Activated CD8-positive, alpha-beta T cell treated with anti-CD3 and anti-CD28 coated beads, Interleukin-2, amount 10 ng/mL, durations not matched to agents 7 days and 5 days (primary cell): ENCODE measurements around the gene MGAT3. TPM values are rescaled to one million over a fixed set of nuclear protein-coding genes. Genes with fewer than 3 reads are reported as not detected.

Source experiments
- ATAC-seq: fragments of 150-1000 bp; cut with Tn5 transposase; one replicate; pipeline ENCODE4 v1.10.0; 2021; ENCODE audit warnings: moderate library complexity
- CTCF ChIA-PET: fragments of 350-600 bp; sonication (Branson Sonifier 250); formaldehyde crosslinking; loops from one replicate; lab custom pipeline; 2021; ENCODE audit warnings: antibody characterized with exemption; lab: Charles Lee
- POLR2A ChIA-PET: fragments of 350-600 bp; sonication (Branson Sonifier 250); formaldehyde crosslinking; loops from one replicate; lab custom pipeline; 2021; ENCODE audit warnings: antibody characterized with exemption; lab: Charles Lee
- DNase-seq: peaks from one replicate; pipeline ENCODE4 v3.0.0-alpha.2; 2020
- H3K27ac Mint-ChIP-seq: one replicate; pipeline ENCODE4 v1.8.0; 2021; ENCODE audit warnings: mild to moderate bottlenecking, mixed read lengths
- H3K27me3 Mint-ChIP-seq: one replicate; pipeline ENCODE4 v1.8.0; 2021; ENCODE audit warnings: low read depth, mixed read lengths
- H3K36me3 Mint-ChIP-seq: one replicate; pipeline ENCODE4 v1.8.0; 2021; ENCODE audit warnings: low read depth, mixed read lengths
- H3K4me1 Mint-ChIP-seq: one replicate; pipeline ENCODE4 v1.8.0; 2021; ENCODE audit warnings: low read depth, mixed read lengths
- H3K4me3 Mint-ChIP-seq: one replicate; pipeline ENCODE4 v1.8.0; 2021; ENCODE audit warnings: mild to moderate bottlenecking, mixed read lengths
- H3K9me3 Mint-ChIP-seq: one replicate; pipeline ENCODE4 v1.8.0; 2022; ENCODE audit warnings: mixed read lengths; ENCODE audit not compliant: insufficient read depth
- total RNA-seq, 2 experiments: library from RNA; stranded (reverse); gene quantifications; one replicate each; pipeline ENCODE4 v1.2.3, GENCODE V29; 2021

The MGAT3 gene
- total RNA-seq, 2 experiments from 2014 or later, result 9.1 to 10.0 TPM

DNA sequence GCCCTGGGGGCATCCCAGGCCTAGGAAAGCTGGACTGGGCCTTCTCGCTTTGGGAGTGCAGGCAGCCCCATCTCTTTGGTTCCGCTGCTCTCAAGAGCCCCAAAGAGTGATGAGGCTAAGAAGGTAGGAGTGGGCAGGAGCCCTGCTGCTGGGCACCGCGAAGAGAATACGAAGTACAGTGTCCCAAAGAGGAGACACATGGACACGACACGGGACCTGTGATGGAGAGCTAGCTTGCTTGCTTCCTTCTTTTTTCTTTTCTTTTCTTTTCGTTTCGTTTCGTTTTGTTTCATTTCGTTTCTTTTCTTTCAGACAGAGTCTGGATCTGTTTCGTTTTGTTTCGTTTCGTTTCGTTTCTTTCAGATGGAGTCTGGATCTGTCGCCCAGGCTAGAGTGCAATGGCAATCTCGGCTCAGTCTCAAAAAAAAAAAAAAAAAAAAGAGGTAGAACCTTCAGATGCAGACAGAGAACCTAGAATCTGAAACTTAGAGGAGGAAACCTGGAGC lies 10.6 kb downstream of the MGAT3 start:
- Mint-ChIP-seq H3K36me3 (no peaks in the 10 kb centered on the region), H3K27me3 (no peaks in the 10 kb centered on the region), H3K9me3 (no peaks in the 10 kb centered on the region), H3K27ac (no peak overlapping the region), H3K4me3 (no peak overlapping the region), H3K4me1 (peaks cover 27% of the 10 kb centered on the region)
- ChIA-PET POLR2A (no interaction called here), CTCF (interaction anchor here (1.3 to 1.9 kb wide), 2 partner anchors 26 to 62 kb away, joined by 4 read pairs; no protein-coding TSS in a partner anchor)
- ATAC-seq, result no peak
- DNase-seq, result no peak

- POLR2A ChIA-PET, result interaction anchor here (1.0 kb wide), 1 partner anchor 149 kb away, joined by 3 read pairs; no protein-coding TSS in a partner anchor
- no peak for DNase-seq
- ATAC-seq, result no peak
- Mint-ChIP-seq H3K9me3 (no peaks in the 10 kb centered on the region), H3K4me3 (no peak overlapping the region), H3K36me3 (no peaks in the 10 kb centered on the region), H3K27ac (no peak overlapping the region), H3K4me1 (peaks cover 35% of the 10 kb centered on the region), H3K27me3 (no peaks in the 10 kb centered on the region)
- CTCF ChIA-PET, result interaction anchor here (1.3 to 1.9 kb wide), 2 partner anchors 25 to 61 kb away, joined by 4 read pairs; no protein-coding TSS in a partner anchor
Measured at GRCh38 chr22:39468487-39469325, 11.9 kb downstream of the MGAT3 start.

DNA sequence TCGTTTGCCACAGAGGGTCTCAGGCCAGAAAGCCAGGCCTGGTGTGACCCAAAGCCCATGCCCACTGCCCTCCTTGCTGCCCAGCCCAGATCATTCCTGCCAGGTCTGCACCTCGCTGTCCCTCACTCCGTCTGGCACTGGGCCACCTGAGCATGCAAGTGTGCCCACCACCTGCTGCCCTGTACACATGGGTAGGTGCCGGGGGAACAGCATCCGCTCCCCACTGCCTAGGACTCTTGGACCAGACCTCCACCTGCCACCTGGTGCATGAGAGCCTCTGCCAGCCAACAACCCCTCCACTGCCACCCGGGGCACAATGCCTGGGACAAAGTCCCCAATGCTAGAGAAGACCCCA lies 12.5 kb downstream of the MGAT3 start:
- no peaks in the 10 kb centered on the region for H3K36me3 Mint-ChIP-seq
- no peaks in the 10 kb centered on the region for H3K9me3 Mint-ChIP-seq
- H3K27ac Mint-ChIP-seq, result no peak overlapping the region
- DNase-seq (no peak), ATAC-seq (no peak)
- H3K4me1 Mint-ChIP-seq, result peaks cover 35% of the 10 kb centered on the region
- no peak overlapping the region for H3K4me3 Mint-ChIP-seq
- ChIA-PET CTCF (interaction anchor here (1.9 kb wide), 1 partner anchor 60 kb away, joined by 4 read pairs; no protein-coding TSS in a partner anchor), POLR2A (interaction anchor here (1.0 kb wide), 1 partner anchor 150 kb away, joined by 3 read pairs; no protein-coding TSS in a partner anchor)
- H3K27me3 Mint-ChIP-seq, result no peaks in the 10 kb centered on the region

DNA sequence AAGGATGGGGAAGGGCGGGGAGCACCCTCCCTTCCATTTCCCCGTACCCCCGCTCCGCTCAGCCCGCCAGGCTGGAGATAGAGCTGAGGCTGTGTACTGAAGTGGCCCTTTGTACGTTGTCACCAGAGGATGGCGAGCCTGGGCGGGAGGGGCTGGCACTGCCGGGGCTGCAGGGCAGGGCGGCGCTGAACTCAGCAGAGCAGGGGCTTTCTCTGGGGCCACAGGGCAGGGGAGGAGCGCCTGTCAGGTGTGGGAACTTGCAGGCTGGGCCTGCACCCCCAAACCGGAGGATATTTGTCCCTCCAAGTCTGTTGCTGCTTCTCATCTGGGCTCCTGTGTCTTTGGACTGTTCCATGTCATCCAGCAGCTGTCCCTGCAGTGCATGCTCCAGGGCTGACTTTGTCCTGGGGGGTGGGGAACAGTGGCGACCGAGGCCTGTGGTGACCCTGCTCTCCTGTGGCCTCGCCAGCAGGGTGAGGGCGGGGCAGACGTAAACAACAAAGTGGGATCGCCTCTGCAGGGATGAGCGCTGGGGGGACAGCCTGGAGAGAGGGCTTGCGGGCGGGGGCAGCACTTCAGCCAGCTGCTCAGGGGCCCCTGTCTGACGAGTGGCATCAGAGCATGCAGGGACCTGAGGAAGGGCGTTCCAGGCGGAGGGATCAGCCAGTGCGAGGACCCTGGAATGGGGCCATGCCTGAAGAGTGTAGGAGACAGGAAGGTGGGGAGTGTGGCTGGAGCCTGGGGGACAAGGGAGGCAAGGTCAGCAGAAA lies 13.1 kb downstream of the MGAT3 start:
- ChIA-PET CTCF (interaction anchor here (2.3 kb wide), 1 partner anchor 24 kb away, joined by 10 read pairs; no protein-coding TSS in a partner anchor), POLR2A (no interaction called here)
- ATAC-seq (no peak), DNase-seq (no peak)
- Mint-ChIP-seq H3K36me3 (no peaks in the 10 kb centered on the region), H3K27me3 (no peaks in the 10 kb centered on the region), H3K9me3 (no peaks in the 10 kb centered on the region), H3K4me3 (no peak overlapping the region), H3K27ac (peak overlapping the region; percentile 36), H3K4me1 (peaks cover 35% of the 10 kb centered on the region)

- DNase-seq (no peak), ATAC-seq (no peak)
- peaks cover 35% of the 10 kb centered on the region for H3K4me1 Mint-ChIP-seq
- CTCF ChIA-PET, result interaction anchor here (0.9 to 2.3 kb wide), 2 partner anchors 23 to 160 kb away, joined by 3 to 10 read pairs; no protein-coding TSS in a partner anchor
- POLR2A ChIA-PET, result interaction anchor here (0.7 kb wide), 1 partner anchor 49 kb away, joined by 3 read pairs; the partner anchor contains the start of gene ATF4
- no peak overlapping the region for H3K4me3 Mint-ChIP-seq
- peaks cover under 1% of the 10 kb centered on the region for H3K36me3 Mint-ChIP-seq
- no peaks in the 10 kb centered on the region for H3K27me3 Mint-ChIP-seq
- no peaks in the 10 kb centered on the region for H3K9me3 Mint-ChIP-seq
- peak overlapping the region; percentile 36 for H3K27ac Mint-ChIP-seq
Measured at GRCh38 chr22:39470451-39471291, 13.9 kb downstream of the MGAT3 start.

DNA sequence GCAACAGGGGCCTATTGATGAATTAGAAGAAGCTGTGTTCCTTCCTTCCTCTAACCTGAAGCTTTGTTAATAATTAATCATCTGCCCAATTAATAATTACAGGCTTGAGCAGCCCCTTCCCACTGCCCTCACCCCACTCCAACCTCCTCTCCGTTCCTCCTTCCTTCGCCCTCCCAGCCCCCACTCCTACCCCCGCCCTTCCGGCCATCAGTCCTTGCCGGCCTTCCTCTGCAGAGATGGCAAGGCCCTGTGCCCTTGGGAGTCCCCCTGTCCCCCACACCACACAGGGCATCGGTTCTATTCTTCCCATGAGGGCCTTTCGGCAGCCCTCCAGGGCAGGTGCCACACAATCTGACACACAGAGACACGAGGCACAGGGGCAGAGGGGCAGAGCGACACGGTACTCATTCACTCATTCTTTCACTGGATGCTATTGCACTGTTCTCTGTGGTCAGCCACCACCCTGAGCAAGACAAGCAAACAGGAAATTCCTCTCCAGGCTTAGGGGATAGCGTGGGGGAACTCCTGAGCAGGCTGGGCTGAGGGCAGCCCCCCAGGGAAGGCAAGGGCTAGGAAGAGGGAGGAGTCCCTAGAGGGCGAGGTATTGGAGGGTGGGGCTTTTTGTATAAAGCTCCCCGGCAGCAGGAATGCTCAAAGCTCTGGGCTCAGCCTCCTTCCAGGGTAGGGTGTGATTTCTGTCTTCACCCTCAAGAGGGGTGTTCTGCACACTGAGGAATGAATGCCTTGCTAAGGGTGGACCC lies 14.7 kb downstream of the MGAT3 start:
- ATAC-seq (peak; percentile 70), DNase-seq (peak; percentile 45)
- ChIA-PET POLR2A (interaction anchor here (0.6 to 0.7 kb wide), 4 partner anchors 19 to 133 kb away, joined by 3 read pairs; partner anchors contain the start of gene ATF4), CTCF (interaction anchor here (0.9 to 2.3 kb wide), 3 partner anchors 22 to 161 kb away, joined by 3 to 10 read pairs (median 4); no protein-coding TSS in a partner anchor)
- H3K4me1 Mint-ChIP-seq, result peaks cover 35% of the 10 kb centered on the region
- peaks cover 2% of the 10 kb centered on the region for H3K36me3 Mint-ChIP-seq
- peak overlapping the region; percentile 86 for H3K27ac Mint-ChIP-seq
- no peak overlapping the region for H3K4me3 Mint-ChIP-seq
- no peaks in the 10 kb centered on the region for H3K9me3 Mint-ChIP-seq
- no peaks in the 10 kb centered on the region for H3K27me3 Mint-ChIP-seq

DNA sequence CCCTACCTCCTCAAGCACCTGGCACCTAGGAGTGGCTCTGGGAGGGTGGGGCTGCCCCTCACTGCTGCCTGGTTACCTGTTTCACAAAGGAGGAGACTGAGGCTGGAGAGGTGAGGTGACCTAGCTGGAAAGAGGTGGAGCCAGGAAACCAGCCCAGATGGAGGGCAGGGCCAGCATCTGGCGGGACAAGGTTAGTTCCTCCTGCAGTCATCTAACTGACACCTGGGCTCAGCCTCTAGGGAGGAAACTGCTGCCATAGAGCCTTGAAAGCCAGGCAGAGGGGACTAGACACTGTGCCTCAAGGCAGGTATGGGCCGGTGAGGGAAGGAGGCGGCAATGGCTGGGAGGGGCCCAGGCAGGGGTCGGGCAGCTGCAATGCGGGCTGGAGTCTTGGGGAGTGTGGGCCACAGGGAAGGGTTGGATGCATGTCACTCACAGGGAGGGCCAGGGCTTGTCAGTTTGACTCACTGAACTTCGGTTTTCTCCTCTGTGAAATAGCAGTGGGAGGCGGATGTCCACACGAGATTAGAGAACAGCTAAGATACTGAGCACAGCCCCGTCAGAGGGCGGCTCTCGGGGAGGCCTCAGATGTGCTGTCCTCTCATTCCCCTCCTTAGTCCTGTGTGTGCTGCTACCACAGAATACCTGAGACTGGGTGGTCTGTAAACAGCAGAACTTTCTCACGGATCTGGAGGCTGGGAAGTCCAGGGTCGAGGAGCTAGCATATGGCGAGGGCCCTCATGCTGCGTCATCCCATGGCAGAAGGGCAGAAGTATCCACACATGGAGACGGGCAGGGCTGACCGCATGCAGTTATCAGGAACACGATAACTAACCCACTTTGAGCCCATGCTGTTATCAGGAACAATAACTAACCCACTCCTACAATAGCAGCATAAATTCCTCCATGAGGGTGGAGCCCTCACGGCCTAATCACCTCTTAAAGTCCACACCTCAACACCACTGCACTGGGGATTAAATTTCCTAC lies 16.1 kb downstream of the MGAT3 start:
- peak overlapping the region; percentile 32 for H3K27ac Mint-ChIP-seq
- POLR2A ChIA-PET, result no interaction called here
- no peak for ATAC-seq

DNA sequence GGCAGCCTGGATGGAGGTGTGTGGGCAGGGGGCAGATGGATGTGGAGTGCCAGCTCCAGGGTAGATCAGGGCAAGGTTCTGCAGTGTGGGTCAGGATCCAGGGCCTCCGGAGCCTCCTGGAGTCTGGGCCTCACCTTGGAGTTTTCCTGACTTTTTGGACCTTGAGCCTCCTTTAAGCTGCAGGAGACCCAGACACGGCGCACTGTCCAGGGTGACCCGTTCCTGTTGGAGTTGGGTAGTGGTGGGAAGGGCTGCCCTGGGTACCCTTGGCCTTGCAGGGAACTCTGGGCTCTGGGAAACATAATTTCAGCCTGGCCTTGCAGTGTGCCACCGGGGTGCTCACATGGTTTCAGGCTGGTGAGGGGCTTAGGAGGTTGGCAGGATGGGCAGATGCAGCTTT lies 17.0 kb downstream of the MGAT3 start:
- Mint-ChIP-seq H3K4me1 (peaks cover 29% of the 10 kb centered on the region), H3K36me3 (peaks cover 2% of the 10 kb centered on the region), H3K9me3 (no peaks in the 10 kb centered on the region), H3K27me3 (no peaks in the 10 kb centered on the region), H3K27ac (no peak overlapping the region), H3K4me3 (no peak overlapping the region)
- ChIA-PET CTCF (no interaction called here), POLR2A (no interaction called here)
- ATAC-seq, result no peak
- DNase-seq, result no peak

More for the DNA sequence above, 16.1 kb downstream of the MGAT3 start:
- Mint-ChIP-seq H3K27me3 (no peaks in the 10 kb centered on the region), H3K4me3 (no peak overlapping the region), H3K36me3 (peaks cover 2% of the 10 kb centered on the region), H3K9me3 (no peaks in the 10 kb centered on the region), H3K4me1 (peaks cover 29% of the 10 kb centered on the region)
- no peak for DNase-seq
- CTCF ChIA-PET, result no interaction called here

GRCh38 chr22:39474351-39475111 lies 17.7 kb downstream of the MGAT3 start:
- peaks cover 29% of the 10 kb centered on the region for H3K4me1 Mint-ChIP-seq

More at GRCh38 chr22:39474351-39475111, 17.7 kb downstream of the MGAT3 start:
- ChIA-PET CTCF (no interaction called here), POLR2A (no interaction called here)
- DNase-seq (no peak), ATAC-seq (no peak)
- no peak overlapping the region for H3K4me3 Mint-ChIP-seq
- no peaks in the 10 kb centered on the region for H3K9me3 Mint-ChIP-seq
- H3K27ac Mint-ChIP-seq, result no peak overlapping the region
- peaks cover 2% of the 10 kb centered on the region for H3K36me3 Mint-ChIP-seq
- no peaks in the 10 kb centered on the region for H3K27me3 Mint-ChIP-seq
